NCI-H1436 (cell line): ENCODE results near the gene SLC25A28.

Source experiments
- DNase-seq: peaks from one replicate; lab custom pipeline; 2025; lab: John Stamatoyannopoulos, UW

SLC25A28 gene

DNA sequence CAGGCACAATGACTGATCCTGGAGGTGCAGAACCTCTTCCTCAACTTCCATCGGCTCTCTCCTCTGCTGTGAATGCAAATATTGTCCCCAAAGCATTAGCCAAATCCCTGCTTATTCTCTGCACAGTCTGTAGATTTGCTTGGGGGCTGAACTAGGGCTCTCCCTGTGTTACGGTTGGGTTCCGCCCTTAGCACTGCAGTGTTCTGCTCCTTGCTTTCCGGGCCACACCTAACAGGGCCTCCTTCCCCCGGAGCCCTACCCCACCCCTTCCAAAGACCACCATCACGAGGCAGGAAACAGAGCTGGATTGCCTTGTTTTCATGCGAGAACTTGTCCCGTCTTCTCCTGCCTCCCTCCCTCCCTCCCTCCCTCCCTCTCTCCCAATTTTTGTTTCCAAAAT is 36.6 kb downstream of the SLC25A28 start:
- DNase-seq = no peak

DNA sequence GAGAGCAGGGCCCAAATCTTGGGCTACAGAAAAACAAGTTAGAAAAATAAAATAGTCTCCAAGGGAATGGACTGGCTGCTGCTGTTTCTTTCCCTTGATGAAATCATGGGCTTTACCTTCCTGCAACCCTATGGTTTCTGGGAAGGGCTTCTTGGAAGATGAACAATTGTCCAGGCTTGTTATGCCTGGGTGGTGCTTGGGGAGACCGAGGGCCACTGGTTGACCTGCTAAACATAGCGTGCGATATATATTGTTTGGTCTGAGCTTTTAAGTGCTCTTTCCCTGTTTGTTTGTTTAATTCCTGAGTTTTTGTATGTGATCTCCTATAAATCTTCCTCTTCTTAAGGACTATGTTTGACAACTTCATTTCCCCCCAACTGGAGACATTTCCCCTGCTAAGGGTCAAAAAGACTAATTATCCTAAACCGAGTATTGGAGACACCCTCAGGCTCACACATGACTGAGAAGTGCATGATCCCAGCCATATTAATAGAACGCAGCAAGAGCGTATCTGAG is 37.9 kb downstream of the SLC25A28 start:
- no peak for DNase-seq

DNA sequence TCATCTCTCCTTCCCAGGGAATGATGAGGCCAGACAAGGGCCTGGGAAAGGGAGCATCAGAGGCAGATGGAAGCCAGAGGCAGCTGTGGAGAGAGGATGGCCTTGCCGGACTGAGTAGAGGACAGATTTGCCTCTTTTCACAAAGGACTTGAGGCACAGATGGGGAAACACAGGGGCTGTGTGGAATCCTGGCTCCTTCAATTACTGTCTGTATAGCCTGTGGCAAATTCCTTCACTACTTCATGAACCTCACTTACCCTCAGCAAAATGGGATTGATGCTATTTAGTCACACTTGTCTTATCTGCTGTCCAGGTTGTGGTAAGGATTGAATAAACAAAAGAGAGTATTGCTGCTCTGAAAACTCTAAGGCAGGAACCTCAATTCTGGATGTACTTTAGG is 40.3 kb downstream of the SLC25A28 start:
- no peak for DNase-seq

DNA sequence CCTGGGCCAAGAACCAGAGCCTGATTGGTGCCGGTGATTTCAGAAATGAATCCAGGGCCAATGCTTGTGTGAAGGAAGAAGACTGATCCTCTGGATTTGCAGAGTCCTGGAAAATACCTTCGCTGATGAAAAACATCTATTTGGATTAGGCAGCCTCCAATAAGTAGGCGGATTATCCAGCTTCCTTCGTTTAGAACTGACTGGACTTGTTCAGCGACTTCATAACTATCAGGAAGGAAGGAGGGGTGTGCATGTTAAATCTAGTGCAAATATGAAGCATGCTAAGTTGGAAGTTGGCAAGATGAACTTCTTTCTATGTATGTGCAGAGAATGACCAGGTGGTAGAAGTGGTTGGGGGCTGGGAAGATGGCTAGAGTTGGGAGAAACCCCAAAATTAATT is 46.4 kb downstream of the SLC25A28 start:
- DNase-seq = no peak

DNA sequence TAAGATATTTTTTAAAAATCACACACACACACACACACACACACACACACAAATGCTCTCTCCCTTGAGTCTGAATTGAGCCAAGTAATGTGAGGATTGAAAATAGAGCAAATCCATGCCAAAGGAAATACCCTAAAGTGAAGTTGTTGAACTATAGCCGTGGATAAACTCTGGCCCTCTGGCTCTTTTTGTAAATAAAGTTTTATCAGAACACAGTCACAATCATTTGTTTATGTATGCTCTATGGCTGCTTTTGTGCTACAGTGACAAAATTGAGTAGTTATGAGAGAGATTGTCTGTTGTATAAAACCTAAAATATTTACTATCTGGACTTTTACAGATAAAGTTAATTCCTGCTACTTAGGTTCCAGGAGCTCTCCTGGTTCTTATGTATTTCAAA is 48.4 kb downstream of the SLC25A28 start:
- DNase-seq = no peak

DNA sequence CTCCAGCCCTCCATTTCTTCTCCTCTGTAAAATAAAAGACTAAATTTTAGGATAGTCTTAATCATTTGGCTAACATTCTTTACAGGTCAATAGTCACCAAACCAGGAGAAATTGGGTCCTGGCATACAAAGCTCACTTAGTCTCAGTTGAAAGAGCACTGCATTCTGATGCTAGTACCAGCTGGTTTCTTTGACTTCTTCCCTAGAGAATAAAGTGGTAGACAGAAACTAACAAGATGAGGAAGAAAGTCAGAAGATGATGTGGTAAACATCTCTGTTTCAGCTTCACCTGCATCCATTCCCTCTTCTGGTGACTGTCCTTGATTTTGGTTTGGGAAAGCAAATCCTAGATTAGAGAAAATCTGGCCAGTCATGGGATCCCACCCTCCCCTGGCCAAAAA is 50.3 kb downstream of the SLC25A28 start:
- no peak for DNase-seq

DNA sequence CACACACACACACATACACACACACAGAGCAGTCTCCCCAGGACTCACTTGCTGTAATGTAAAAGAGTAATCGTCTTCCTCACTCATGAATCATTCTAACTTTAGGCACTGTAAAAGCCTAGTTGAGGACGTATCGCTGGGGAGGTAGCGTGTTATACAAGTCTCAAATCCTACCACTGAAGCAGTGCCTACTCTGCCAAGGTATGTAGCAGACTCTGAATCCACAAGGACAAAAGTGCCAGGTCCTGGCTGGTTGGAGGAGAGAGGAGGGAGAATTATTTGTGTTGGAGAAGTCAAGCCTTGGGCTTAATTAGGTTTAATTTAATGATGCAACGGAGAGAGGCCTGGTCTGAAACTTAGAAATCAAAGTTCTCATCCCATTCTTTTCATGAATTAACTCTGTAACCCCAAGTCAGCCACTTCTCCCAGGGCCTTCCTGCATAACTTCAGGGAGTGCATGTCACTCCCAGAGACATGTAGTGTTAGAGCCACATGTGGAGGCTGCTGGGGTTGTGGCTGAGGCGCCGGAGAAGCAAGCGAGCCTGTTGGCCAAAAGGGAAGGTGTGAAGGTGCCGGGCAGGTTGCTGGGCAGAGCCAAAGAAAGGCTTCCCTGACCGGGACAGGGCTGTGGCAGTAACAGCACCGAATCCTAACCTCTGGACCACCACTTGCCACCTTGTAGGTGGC is 50.8 kb downstream of the SLC25A28 start:
- no peak for DNase-seq

DNA sequence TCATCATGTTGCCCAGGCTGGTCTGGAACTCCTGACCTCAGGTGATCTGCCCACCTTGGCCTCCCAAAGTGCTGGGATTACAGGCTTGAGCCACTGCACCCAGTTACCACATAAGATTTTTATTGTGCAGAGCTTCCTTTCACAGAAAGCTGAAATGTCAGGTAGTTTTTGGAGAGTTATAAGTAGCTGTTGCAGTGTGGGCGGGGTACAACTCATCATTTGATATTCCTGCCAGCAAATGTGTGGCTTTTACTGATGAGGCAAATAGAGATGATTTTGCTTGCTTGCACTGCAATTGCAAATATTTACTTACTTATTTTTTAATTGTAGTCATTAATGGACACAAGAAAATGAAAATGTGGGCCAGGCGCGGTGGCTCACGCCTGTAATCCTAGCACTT is 55.1 kb downstream of the SLC25A28 start:
- no peak for DNase-seq

DNA sequence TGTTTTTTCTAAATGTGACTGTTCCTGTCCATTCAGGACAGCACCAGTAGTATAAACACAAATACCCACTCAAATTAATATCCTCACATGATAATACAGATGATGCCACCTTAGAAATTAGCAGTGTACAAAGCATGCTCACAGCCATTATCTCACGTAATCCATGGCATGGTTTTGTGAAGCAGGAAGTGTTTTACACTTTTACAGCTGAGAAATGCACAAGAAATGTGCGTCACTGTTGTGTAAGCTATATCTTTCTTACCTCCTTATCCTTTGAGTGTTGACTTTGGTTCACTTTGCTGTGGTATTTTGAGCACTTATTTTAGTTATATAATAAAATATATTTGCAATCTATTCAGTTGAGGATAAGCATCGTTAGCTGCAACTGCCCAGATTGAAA is 55.9 kb downstream of the SLC25A28 start:
- DNase-seq = no peak

DNA sequence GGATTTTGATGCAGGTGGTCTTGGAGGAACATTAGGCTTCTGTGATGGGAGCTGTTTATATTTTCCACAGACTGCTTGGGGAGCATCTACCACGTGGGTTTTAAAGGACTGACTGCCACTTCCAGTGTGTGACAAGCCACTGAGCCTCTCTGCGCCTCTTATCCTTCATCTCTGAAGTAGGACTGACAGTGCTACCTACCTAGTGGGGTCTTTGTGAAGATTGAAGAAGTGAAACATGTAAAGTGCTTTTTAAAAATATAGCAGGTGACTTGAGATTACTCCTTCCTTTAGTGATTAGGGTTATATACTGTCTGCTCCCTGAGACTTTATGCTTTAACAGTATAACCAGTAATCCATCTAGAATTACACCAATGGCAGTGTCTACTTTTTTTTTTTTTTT is 57.6 kb downstream of the SLC25A28 start:
- no peak for DNase-seq
